SU-DHL-6 (cell line): ENCODE data around the gene ZNF341.

Source experiments
- CTCF ChIP-seq: fragments of 200-600 bp; sonication (generic); IDR thresholded peaks from one replicate; pipeline ENCODE4 v1.5.1; 2017; ENCODE audit warnings: antibody characterized with exemption, mild to moderate bottlenecking, low read length, moderate library complexity; ENCODE audit not compliant: insufficient read depth, poor library complexity, severe bottlenecking
- EZH2phosphoT487 ChIP-seq: fragments of 200-600 bp; sonication (generic), shearing (Covaris generic); conservative IDR thresholded peaks from 2 replicates; pipeline ENCODE4 v1.6.1; 2018; ENCODE audit warnings: mild to moderate bottlenecking, antibody characterized with exemption, low read length, moderate library complexity, mixed read lengths

- TF ChIP-seq CTCF = no peak
- TF ChIP-seq EZH2phosphoT487 = no peak
Observed at GRCh38 chr20:33839591-33839990, 107.8 kb downstream of the ZNF341 start.
